ENCODE data around the gene FBXO10.
A peak's percentile ranks its signal among the peaks of the same experiment; 100 is the strongest.

The FBXO10 gene

GRCh38 chr9:37555786-37556185 lies 20.4 kb downstream of the FBXO10 start:
- no peak for TF ChIP-seq CTCF (IDR thresholded peaks at IDR 0.05; ENCODE audit: low read depth, low read length)
- H3K4me3 ChIP-seq (ENCODE audit: low read depth, low read length), result no peak overlapping the region
- in situ Hi-C loops (cut with HindIII; ENCODE audit: low sequenced_read_pairs), result no loop called here
- peak; percentile 47 for DNase-seq (ENCODE audit: low read depth, low spot score)

- no peak for TF ChIP-seq CTCF (IDR thresholded peaks at IDR 0.05; ENCODE audit: low read depth, low read length)
- DNase-seq (ENCODE audit: low read depth, low spot score), result no peak
- in situ Hi-C loops (cut with HindIII; ENCODE audit: low sequenced_read_pairs), result no loop called here
- H3K4me3 ChIP-seq (ENCODE audit: low read depth, low read length), result no peak overlapping the region
Observed at GRCh38 chr9:37554318-37554717, 21.9 kb downstream of the FBXO10 start.

GRCh38 chr9:37551888-37552287 lies 24.3 kb downstream of the FBXO10 start:
- in situ Hi-C loops (cut with HindIII; ENCODE audit: low sequenced_read_pairs), result no loop called here
- no peak for DNase-seq (ENCODE audit: low read depth, low spot score)
- H3K4me3 ChIP-seq (ENCODE audit: low read depth, low read length), result no peak overlapping the region
- TF ChIP-seq CTCF (IDR thresholded peaks at IDR 0.05; ENCODE audit: low read depth, low read length), result no peak

- TF ChIP-seq CTCF (IDR thresholded peaks at IDR 0.05; ENCODE audit: low read depth, low read length), result no peak
- H3K4me3 ChIP-seq (ENCODE audit: low read depth, low read length), result no peak overlapping the region
- in situ Hi-C loops (cut with HindIII; ENCODE audit: low sequenced_read_pairs), result no loop called here
- no peak for DNase-seq (ENCODE audit: low read depth, low spot score)
Observed at GRCh38 chr9:37551468-37551867, 24.7 kb downstream of the FBXO10 start.

- TF ChIP-seq CTCF (IDR thresholded peaks at IDR 0.05; ENCODE audit: low read depth, low read length), result no peak
- peak; percentile 47 for DNase-seq (ENCODE audit: low read depth, low spot score)
- no peak overlapping the region for H3K4me3 ChIP-seq (ENCODE audit: low read depth, low read length)
- in situ Hi-C loops (cut with HindIII; ENCODE audit: low sequenced_read_pairs), result no loop called here
Observed at GRCh38 chr9:37550781-37551180, 25.4 kb downstream of the FBXO10 start.

- in situ Hi-C loops (cut with HindIII; ENCODE audit: low sequenced_read_pairs), result no loop called here
- no peak for DNase-seq (ENCODE audit: low read depth, low spot score)
- no peak for TF ChIP-seq CTCF (IDR thresholded peaks at IDR 0.05; ENCODE audit: low read depth, low read length)
- H3K4me3 ChIP-seq (ENCODE audit: low read depth, low read length), result no peak overlapping the region
Observed at GRCh38 chr9:37549527-37549926, 26.7 kb downstream of the FBXO10 start.

- TF ChIP-seq CTCF (IDR thresholded peaks at IDR 0.05; ENCODE audit: low read depth, low read length), result no peak
- no peak overlapping the region for H3K4me3 ChIP-seq (ENCODE audit: low read depth, low read length)
- in situ Hi-C loops (cut with HindIII; ENCODE audit: low sequenced_read_pairs), result no loop called here
- no peak for DNase-seq (ENCODE audit: low read depth, low spot score)
Observed at GRCh38 chr9:37547328-37547878, 28.8 kb downstream of the FBXO10 start.
